H9 (cell line): ENCODE data around the gene PIAS1. TPM values are rescaled to one million over a fixed set of nuclear protein-coding genes. Genes with fewer than 3 reads are reported as not detected.

ENCODE experiments used
- DNase-seq: peaks from one replicate; pipeline ENCODE4 v3.0.0-alpha.2; 2017
- H2AFZ ChIP-seq: one replicate; pipeline ENCODE4 v1.6.1; 2013; ENCODE audit warnings: mild to moderate bottlenecking, low read length, control low read depth, moderate library complexity
- H2AK5ac ChIP-seq: 2 replicates; pipeline ENCODE4 v1.6.1; 2013; ENCODE audit warnings: low read length, control low read depth, mixed read lengths; ENCODE audit not compliant: insufficient read length
- H2BK120ac ChIP-seq: one replicate; pipeline ENCODE4 v1.6.1; 2013; ENCODE audit warnings: low read depth, mild to moderate bottlenecking, low read length, control low read depth, inconsistent platforms; ENCODE audit not compliant: poor library complexity, severe bottlenecking
- H2BK12ac ChIP-seq: 2 replicates; pipeline ENCODE4 v1.6.1; 2013; ENCODE audit warnings: low read length, control low read depth, mixed read lengths, low read depth; ENCODE audit not compliant: insufficient read length
- H2BK15ac ChIP-seq: 2 replicates; pipeline ENCODE4 v1.6.1; 2013; ENCODE audit warnings: low read depth, low read length, control low read depth
- H2BK20ac ChIP-seq: one replicate; pipeline ENCODE4 v1.6.1; 2013; ENCODE audit warnings: low read depth, mild to moderate bottlenecking, low read length, control low read depth, inconsistent platforms; ENCODE audit not compliant: poor library complexity, severe bottlenecking
- H2BK5ac ChIP-seq: 2 replicates; pipeline ENCODE4 v1.6.1; 2013; ENCODE audit warnings: low read length, control low read depth, mixed read lengths; ENCODE audit not compliant: insufficient read length
- H3K14ac ChIP-seq: 2 replicates; pipeline ENCODE4 v1.6.1; 2013; ENCODE audit warnings: low read length, control low read depth; ENCODE audit not compliant: insufficient read depth
- H3K18ac ChIP-seq: 2 replicates; pipeline ENCODE4 v1.6.1; 2013; ENCODE audit warnings: low read depth, mild to moderate bottlenecking, mixed read lengths, low read length, control low read depth; ENCODE audit not compliant: insufficient read length
- H3K23ac ChIP-seq: 2 replicates; pipeline ENCODE4 v1.6.1; 2013; ENCODE audit warnings: low read length, control low read depth, mixed read lengths, low read depth; ENCODE audit not compliant: insufficient read length
- H3K23me2 ChIP-seq: 2 replicates; pipeline ENCODE4 v1.6.1; 2013; ENCODE audit warnings: low read depth, mild to moderate bottlenecking, mixed read lengths, low read length, control low read depth; ENCODE audit not compliant: insufficient read length, poor library complexity, severe bottlenecking
- H3K27ac ChIP-seq: 2 replicates; pipeline ENCODE4 v1.5.1; 2013; ENCODE audit warnings: low read length, control low read depth, mixed read lengths, low read depth; ENCODE audit not compliant: insufficient read length
- H3K27me3 ChIP-seq: 2 replicates; pipeline ENCODE4 v1.6.1; 2013; ENCODE audit warnings: low read length, control low read depth, inconsistent platforms; ENCODE audit not compliant: insufficient read depth
- H3K4ac ChIP-seq: 2 replicates; pipeline ENCODE4 v1.6.1; 2013; ENCODE audit warnings: low read depth, mild to moderate bottlenecking, control low read depth, inconsistent platforms, low read length, moderate library complexity
- H3K4me1 ChIP-seq: 2 replicates; pipeline ENCODE4 v1.6.1; 2013; ENCODE audit warnings: low read length, control low read depth, inconsistent platforms; ENCODE audit not compliant: insufficient read depth
- H3K4me2 ChIP-seq: 2 replicates; pipeline ENCODE4 v1.6.1; 2013; ENCODE audit warnings: low read length, control low read depth, mixed read lengths; ENCODE audit not compliant: insufficient read length, insufficient read depth
- H3K56ac ChIP-seq: 2 replicates; pipeline ENCODE4 v1.6.1; 2013; ENCODE audit warnings: low read depth, mild to moderate bottlenecking, mixed read lengths, low read length, control low read depth; ENCODE audit not compliant: insufficient read length
- H3K79me1 ChIP-seq: 2 replicates; pipeline ENCODE4 v1.6.1; 2013; ENCODE audit warnings: low read depth, mild to moderate bottlenecking, moderate library complexity, low read length, control low read depth, inconsistent platforms; ENCODE audit not compliant: insufficient read depth, poor library complexity, severe bottlenecking
- H3K79me2 ChIP-seq: 2 replicates; pipeline ENCODE4 v1.6.1; 2013; ENCODE audit warnings: low read length, control low read depth, inconsistent platforms; ENCODE audit not compliant: insufficient read depth
- H3K9ac ChIP-seq: 2 replicates; pipeline ENCODE4 v1.6.1; 2013; ENCODE audit warnings: low read length, control low read depth, mixed read lengths; ENCODE audit not compliant: insufficient read length; ENCODE audit errors: extremely low read depth
- H3K9me3 ChIP-seq: one replicate; pipeline ENCODE4 v1.6.1; 2013; ENCODE audit warnings: low read depth, low read length, inconsistent platforms; ENCODE audit not compliant: control insufficient read depth
- H3T11ph ChIP-seq: one replicate; pipeline ENCODE4 v1.6.1; 2013; ENCODE audit warnings: mild to moderate bottlenecking, low read length, control low read depth, inconsistent platforms
- H4K20me1 ChIP-seq: one replicate; pipeline ENCODE4 v1.6.1; 2013; ENCODE audit not compliant: control insufficient read depth, insufficient read length, insufficient read depth
- H4K5ac ChIP-seq: 2 replicates; pipeline ENCODE4 v1.6.1; 2013; ENCODE audit warnings: low read depth, mild to moderate bottlenecking, mixed read lengths, low read length, control low read depth; ENCODE audit not compliant: insufficient read length
- H4K8ac ChIP-seq: replicated peaks from 2 replicates; pipeline ENCODE4 v1.6.1; 2013; ENCODE audit warnings: low read length, control low read depth, mixed read lengths, low read depth; ENCODE audit not compliant: insufficient read length
- H4K91ac ChIP-seq: 2 replicates; pipeline ENCODE4 v1.6.1; 2013; ENCODE audit warnings: low read depth, mild to moderate bottlenecking, moderate library complexity, mixed read lengths, low read length, control low read depth; ENCODE audit not compliant: insufficient read length
- H3K27ac Mint-ChIP-seq, 3 experiments: 2 replicates in 2 of 3; 3 replicates in 1 of 3; pipeline ENCODE4 v1.8.0; 2020 to 2021; ENCODE audit warnings: mixed read lengths in 3 of 3, mild to moderate bottlenecking in 1 of 3, moderate library complexity in 1 of 3
- H3K27me3 Mint-ChIP-seq: 2 replicates; pipeline ENCODE4 v1.8.0; 2021; ENCODE audit warnings: low read depth, mild to moderate bottlenecking, moderate library complexity, mixed read lengths
- H3K36me3 Mint-ChIP-seq, 3 experiments: 2 replicates in 2 of 3; 3 replicates in 1 of 3; pipeline ENCODE4 v1.8.0; 2020 to 2021; ENCODE audit warnings: low read depth in 3 of 3, mixed read lengths in 3 of 3; ENCODE audit not compliant: insufficient read depth in 1 of 3
- H3K4me1 Mint-ChIP-seq, 2 experiments: 2 replicates each; pipeline ENCODE4 v1.8.0; 2020; ENCODE audit warnings: mixed read lengths in 2 of 2
- H3K4me3 Mint-ChIP-seq, 2 experiments: 2 replicates in 1 of 2; 3 replicates in 1 of 2; pipeline ENCODE4 v1.8.0; 2020 to 2021; ENCODE audit warnings: mild to moderate bottlenecking in 2 of 2, mixed read lengths in 2 of 2, moderate library complexity in 1 of 2
- H3K9me3 Mint-ChIP-seq, 2 experiments: 2 replicates in 1 of 2; 3 replicates in 1 of 2; pipeline ENCODE4 v1.8.0; 2020; ENCODE audit warnings: mild to moderate bottlenecking in 2 of 2, mixed read lengths in 2 of 2, moderate library complexity in 1 of 2
- CTCF ChIP-seq: fragments of 200-600 bp; sonication (generic); conservative IDR thresholded peaks from 3 replicates; pipeline ENCODE4 v1.8.0; 2021; ENCODE audit warnings: antibody characterized with exemption, mild to moderate bottlenecking
- WGBS: extraction: QIAGEN DNeasy Blood & Tissue Kit; methylation state at CpG from one replicate; pipeline ENCODE4 v1.1.7; 2013; ENCODE audit warnings: missing lambda C conversion rate, low lambda C conversion rate, mixed read lengths; ENCODE audit not compliant: insufficient read length; ENCODE audit errors: extremely low coverage; 5-methylcytosine and 5-hydroxymethylcytosine counted together
- total RNA-seq: library from RNA; stranded (reverse); gene quantifications from 2 replicates; pipeline ENCODE4 v1.2.1, GENCODE V29; 2021

The PIAS1 gene
- total RNA-seq, 1 experiment from 2014 or later = 31.1 TPM

GRCh38 chr15:68143785-68144184 is 89.7 kb downstream of the PIAS1 start:
- Histone ChIP-seq H4K8ac (no peak overlapping the region), H2BK15ac (no peak overlapping the region), H3K23me2 (no peaks in the 10 kb centered on the region), H3K4me1 (no peaks in the 10 kb centered on the region), H2AK5ac (no peak overlapping the region), H3K79me1 (no peaks in the 10 kb centered on the region), H2BK5ac (no peak overlapping the region), H2BK12ac (no peak overlapping the region), H3K4me2 (no peak overlapping the region), H3K18ac (no peak overlapping the region), H3K27me3 (no peaks in the 10 kb centered on the region), H2AFZ (no peak overlapping the region), H3K4ac (no peak overlapping the region), H2BK120ac (no peak overlapping the region), H4K20me1 (no peaks in the 10 kb centered on the region), H3K79me2 (no peaks in the 10 kb centered on the region), H3K9me3 (no peaks in the 10 kb centered on the region), H4K5ac (no peak overlapping the region), H3K9ac (no peak overlapping the region), H3K56ac (no peak overlapping the region), H3K23ac (no peak overlapping the region), H3K14ac (no peak overlapping the region), H3T11ph (peak overlapping the region; percentile 76), H3K27ac (no peak overlapping the region), H2BK20ac (no peak overlapping the region), H4K91ac (no peak overlapping the region)
- H3K4me1 Mint-ChIP-seq = peaks cover 3 to 10% of the 10 kb centered on the region in 2 experiments
- no peaks in the 10 kb centered on the region for H3K27me3 Mint-ChIP-seq
- H3K4me3 Mint-ChIP-seq = no peak overlapping the region
- H3K36me3 Mint-ChIP-seq = peaks cover 5 to 13% (median 10%) of the 10 kb centered on the region in 3 experiments; a peak in 5 of 7 replicates
- DNase-seq = no peak
- no peak overlapping the region for H3K27ac Mint-ChIP-seq
- no peak for TF ChIP-seq CTCF
- H3K9me3 Mint-ChIP-seq = no peaks in the 10 kb centered on the region
- no CpG with 5 or more reads among the region's 1 CpG for WGBS
